Islet precursor cell (in vitro differentiated cells): ENCODE results near the gene GGT5.
"Not testable (repeated sequence)": the region's sequence is repeated elsewhere in the genome, so short reads cannot be mapped to it uniquely, and the experiment has no call there.

Source experiments
- DNase-seq: peaks from one replicate; pipeline ENCODE4 v3.0.0-alpha.2; 2018

The GGT5 gene

GRCh38 chr22:24259459-24259858 is 14.6 kb upstream of the GGT5 start:
- peak; percentile 88 for DNase-seq

DNA sequence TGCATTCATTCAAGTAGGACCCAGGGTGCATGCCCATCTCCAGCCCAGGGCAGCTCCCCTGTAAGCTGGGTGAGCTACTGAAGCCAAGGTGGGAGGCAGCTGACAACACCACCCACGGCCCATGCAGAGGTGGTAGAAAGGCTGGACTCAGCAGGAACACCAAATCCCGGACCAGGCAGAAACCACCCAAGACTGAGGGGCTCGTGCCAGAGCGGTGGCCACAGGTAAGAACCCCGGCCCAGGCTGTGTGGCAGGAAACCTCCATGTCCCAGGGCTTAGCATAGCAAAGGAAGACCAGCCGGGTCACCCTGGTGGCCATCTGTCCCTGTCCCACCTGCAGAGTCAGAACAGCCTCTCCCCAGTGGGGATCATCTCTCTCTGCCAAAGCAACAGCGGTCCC is 11.9 kb upstream of the GGT5 start:
- not testable (repeated sequence) for DNase-seq

- DNase-seq, result not testable (repeated sequence)
Measured at GRCh38 chr22:24256136-24256535, 11.3 kb upstream of the GGT5 start.

DNA sequence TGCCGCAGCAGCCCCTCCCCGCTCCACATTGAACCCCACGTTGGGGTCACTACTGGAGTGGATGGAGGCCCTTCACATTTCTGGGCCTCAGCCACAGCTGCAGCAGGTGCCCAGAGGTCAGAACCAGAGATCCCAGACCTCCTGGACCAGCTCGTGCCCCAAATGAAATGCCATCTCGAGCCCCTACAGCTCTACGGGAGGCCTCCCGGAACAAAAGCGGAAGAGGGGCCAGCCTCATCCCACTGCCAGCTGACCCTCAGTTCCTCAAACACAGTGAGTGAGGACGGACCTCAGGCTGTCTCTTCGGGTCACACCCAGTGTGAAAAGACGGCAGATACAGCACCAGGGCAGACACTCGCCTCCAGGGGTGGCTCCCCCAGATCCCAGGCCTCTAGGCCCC is 8.2 kb upstream of the GGT5 start:
- DNase-seq, result not testable (repeated sequence)

DNA sequence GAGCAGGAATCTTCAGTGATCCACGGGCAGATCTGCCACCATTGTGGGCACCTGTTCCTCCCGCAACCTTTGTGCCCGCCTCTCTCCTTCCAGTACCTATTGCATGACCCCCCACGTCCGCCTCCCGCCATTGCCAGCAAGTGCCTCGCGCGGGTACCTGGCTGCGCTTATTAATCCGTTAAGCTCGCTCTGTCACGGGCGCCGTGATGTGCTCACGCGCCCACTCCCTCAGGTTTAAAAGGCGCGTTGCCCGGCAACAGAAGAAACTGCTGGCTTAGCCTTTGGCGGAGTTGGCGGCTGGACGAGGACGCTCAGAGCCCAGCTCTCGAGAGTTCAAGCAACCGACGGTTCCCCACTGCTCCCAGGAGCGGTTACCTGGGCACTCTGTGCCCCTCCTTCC is 6.4 kb upstream of the GGT5 start:
- not testable (repeated sequence) for DNase-seq

DNA sequence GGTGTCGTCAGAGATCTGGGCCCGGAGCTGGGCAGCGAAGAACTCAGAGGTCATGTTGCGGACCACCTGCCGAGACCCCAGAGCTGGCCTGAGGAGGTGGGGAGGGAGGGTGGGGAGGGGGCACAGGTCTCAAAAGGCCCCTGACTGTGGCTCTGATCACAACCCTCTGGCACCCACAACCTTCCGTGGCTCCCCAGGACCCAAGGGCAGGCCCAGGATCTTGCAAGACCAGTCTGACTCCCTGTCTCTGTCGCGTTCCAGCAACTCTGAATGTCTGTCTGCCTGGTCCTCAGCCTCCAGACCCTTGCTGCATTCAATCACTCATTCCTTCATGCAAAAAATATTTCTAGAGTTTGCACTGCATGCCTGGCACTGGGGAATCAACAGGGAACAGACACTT is 4.5 kb upstream of the GGT5 start:
- not testable (repeated sequence) for DNase-seq

DNA sequence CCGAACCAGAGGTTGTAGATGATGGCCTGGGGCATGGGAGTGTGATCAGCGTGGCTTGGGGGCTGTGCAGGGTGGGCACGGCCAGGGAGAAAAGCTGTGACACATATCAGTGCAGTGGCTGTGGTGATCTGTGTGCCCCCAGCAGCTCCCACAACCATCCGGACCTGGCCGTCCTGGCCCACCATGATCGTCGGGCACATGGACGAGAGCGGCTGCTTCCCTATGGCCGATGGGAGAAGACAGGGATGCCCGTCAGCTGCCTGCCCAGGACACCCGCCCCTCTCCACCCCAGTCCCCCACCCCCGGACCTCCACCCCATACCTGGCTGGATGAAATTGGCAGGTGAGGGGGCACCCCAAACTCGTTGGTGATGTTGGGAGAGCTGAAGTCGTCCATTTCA is 3.7 kb upstream of the GGT5 start:
- not testable (repeated sequence) for DNase-seq

GRCh38 chr22:24247564-24248344 is 2.9 kb upstream of the GGT5 start:
- peak; percentile 93 for DNase-seq

GRCh38 chr22:24247011-24247507 is 2.2 kb upstream of the GGT5 start:
- DNase-seq, result peak; percentile 56

DNA sequence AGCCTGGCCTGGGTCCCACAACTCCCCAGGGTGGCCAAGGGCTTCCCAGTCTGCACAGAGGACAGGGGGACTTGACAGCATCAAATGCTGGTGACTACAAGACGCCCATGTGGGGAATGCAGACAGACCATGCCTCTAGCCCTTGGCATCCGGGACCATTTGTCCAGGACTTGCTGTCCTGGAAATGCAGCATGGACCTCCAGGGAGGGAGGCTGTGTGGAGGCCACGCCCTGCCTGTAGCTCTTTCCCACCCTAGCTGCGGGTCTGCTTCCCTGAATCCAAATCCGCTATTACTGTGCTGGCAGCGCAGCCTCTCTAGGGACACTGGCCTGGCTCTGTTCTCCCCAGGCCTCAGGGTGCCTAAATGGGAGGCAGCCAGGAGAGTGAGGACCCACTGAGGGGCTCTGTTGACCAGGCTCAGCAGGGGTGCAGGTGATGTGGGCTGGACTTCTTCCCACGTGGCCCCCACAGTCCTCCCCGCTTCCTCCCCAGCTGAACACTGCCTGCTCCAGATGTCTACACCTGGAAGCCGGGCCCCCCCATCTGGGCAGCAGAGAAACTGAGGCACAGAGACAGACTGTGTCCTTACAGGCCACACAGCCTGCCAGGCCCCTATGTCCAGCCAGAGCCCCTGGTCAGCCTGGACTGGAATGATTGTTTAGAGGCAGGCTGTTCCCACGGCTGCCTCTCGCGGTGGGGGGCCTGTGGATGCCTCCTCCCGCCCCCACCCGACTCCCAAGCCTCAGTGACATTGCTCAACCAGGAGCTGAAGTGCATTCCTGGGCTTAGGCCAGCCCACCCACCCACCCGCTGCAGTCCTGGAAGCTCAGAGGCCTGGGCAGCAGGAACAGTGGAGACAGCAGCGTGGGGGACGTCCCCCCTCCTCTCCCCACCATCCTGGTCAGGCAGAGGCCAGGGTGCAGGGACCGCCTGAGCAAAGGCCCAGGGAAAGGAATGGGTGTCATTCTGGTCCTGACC is 991 bp upstream of the GGT5 start:
- peak; percentile 74 for DNase-seq

- DNase-seq, result peak; percentile 57
Measured at GRCh38 chr22:24244144-24244787, 616 bp downstream of the GGT5 start.

- DNase-seq, result peak; percentile 50
Measured at GRCh38 chr22:24243417-24243816, 1.5 kb downstream of the GGT5 start.

- not testable (repeated sequence) for DNase-seq
Measured at GRCh38 chr22:24240985-24241692, 3.7 kb downstream of the GGT5 start.

DNA sequence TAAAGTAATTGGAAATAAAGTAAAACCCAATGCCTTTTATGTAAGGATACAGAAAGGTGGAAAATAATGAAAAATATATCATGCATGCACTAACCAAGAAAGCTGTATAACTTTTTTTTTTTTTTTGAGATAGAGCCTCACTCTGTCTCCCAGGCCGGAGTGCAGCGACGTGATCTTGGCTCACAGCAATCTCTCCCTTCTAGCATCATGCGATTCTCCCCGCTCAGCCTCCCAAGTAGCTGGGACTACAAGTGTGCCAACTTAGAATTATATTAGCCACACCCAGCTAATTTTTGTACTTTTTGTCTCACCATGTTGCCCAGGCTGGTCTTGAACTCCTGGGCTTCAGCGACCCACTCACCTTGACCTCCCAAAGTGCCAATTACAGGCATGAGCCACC is 4.5 kb downstream of the GGT5 start:
- DNase-seq, result no peak

- not testable (repeated sequence) for DNase-seq
Measured at GRCh38 chr22:24238101-24238694, 6.7 kb downstream of the GGT5 start.

DNA sequence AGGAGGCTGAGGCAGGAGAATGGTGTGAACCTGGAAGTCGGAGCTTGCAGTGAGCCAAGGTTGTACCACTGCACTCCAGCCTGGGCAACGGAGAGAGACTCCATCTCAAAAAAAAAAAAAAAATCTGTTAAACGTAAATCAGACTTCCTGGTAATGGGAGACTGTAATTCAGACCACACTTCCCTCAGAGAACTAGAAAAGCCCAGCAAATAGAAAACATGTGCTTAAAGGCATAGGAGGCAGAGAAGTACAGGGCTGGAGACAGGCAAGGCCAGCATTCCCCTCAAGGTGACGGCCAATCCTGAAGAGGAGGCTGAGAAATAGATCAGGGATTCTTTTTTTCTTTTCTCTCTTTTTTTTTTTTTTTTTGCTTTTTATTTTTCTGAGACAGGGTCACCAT is 8.2 kb downstream of the GGT5 start:
- no peak for DNase-seq

- no peak for DNase-seq
Measured at GRCh38 chr22:24235315-24235714, 9.6 kb downstream of the GGT5 start.

DNA sequence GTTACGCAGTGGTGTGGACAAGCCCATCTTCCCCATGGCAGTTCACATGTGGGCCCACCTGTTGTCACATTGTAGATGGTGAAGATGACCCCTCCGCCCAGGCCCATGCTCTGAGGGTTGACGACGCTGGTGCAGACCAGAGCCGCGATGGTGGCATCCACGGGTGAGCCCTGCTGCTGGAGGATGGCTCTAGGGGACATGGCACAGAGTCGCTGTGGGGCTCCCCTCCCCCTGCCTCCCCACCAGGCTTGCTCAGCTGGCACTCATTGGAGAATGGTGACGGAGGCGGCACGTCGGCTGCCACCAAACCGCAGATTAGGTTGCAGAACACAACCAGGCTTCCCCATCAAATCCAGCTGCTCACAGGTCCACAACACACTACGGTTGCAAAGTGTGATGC is 11.1 kb downstream of the GGT5 start:
- no peak for DNase-seq

GRCh38 chr22:24233235-24233634 is 11.6 kb downstream of the GGT5 start:
- no peak for DNase-seq

DNA sequence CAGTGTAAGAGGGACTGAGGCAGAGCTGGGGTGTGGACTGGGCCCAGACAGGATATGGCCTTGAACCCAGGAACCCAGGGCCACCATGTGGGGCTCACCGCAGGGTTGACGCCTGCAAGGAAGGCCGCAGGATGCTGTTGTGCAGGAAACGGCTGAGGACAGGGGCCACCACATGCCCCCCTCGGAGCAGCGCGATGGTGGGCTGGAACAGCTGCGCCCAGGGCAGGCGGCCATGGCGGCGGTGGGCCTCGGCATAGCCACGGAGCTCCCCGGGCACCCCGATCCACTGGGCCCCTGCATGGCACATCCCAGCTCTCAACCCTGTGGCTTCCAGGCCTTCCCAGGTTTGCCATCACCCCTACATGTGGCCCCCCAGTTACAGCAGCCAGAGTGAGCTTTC is 12.2 kb downstream of the GGT5 start:
- no peak for DNase-seq

- DNase-seq, result no peak
Measured at GRCh38 chr22:24232124-24232523, 12.8 kb downstream of the GGT5 start.

GRCh38 chr22:24231706-24232105 is 13.2 kb downstream of the GGT5 start:
- no peak for DNase-seq
